ENCODE results near the gene PSMD2.

GRCh38 chr3:184262764-184263179, 36.3 kb upstream of the PSMD2 start:
- TF ChIP-seq POLR2AphosphoS5 (IDR thresholded peaks at IDR 0.05; ENCODE audit: low read depth, low read length) (no peak), CTCF (IDR thresholded peaks at IDR 0.05) (no peak)

All from Panc1 (cell line).